NB4 (cell line): ENCODE results near the gene PDZK1IP1.

ENCODE experiments used
- CTCF ChIP-seq: IDR thresholded peaks from one replicate; pipeline ENCODE4 v1.5.1; 2012; ENCODE audit warnings: low read depth, low read length
- MAX ChIP-seq: IDR thresholded peaks from 2 replicates; pipeline ENCODE4 v1.6.1; 2011; ENCODE audit warnings: low read depth, low read length
- MYC ChIP-seq: IDR thresholded peaks from 2 replicates; pipeline ENCODE4 v1.6.1; 2011; ENCODE audit warnings: low read depth, low read length

DNA sequence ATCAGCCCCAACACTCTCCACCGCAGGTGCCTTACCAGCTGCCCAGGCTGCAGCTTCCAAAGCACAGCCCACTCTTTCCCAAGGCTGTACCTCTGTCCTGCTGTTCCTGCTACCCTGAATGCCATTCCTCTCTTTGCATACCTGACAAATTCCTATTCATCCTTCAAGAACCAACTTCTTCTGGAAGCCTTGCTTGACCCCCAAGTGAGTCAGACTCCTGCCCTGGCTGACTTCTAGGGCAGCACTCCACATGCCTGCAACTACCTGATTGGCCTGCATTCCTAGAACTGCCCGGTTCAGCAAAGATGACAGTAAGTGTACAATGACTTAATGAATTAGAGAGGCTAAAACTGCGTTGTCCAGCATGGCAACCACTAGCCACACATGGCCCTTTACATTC lies 20.8 kb upstream of the PDZK1IP1 start:
- TF ChIP-seq MAX: no peak
- no peak for TF ChIP-seq MYC
- no peak for TF ChIP-seq CTCF
